NOMO-1 treated with dmso at 0.1 percent for 144 hours (cell line): ENCODE measurements around the gene SH2D4B.

ENCODE experiments used
- DNase-seq: peaks from one replicate; lab custom pipeline; 2025; ENCODE audit not compliant: unreplicated experiment; lab: John Stamatoyannopoulos, UW

Gene SH2D4B

DNA sequence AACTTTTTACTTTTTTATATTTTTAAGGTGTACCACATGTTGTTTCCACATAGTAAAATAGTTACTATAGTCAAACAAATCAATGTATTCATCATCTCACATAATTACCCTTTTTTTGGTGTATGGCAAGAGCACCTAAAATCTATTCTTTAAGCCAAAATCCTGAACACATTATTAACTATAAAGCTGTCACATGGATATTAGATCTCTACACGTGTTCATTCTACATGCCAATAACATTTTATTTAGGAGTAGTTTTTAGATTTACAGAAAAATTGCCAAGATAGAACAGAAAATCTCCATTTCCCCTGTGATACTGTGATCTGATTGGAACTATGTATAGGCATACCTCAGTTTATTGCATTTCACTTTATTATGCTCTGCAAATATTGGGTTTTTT is 137.1 kb downstream of the SH2D4B start:
- DNase-seq = no peak

DNA sequence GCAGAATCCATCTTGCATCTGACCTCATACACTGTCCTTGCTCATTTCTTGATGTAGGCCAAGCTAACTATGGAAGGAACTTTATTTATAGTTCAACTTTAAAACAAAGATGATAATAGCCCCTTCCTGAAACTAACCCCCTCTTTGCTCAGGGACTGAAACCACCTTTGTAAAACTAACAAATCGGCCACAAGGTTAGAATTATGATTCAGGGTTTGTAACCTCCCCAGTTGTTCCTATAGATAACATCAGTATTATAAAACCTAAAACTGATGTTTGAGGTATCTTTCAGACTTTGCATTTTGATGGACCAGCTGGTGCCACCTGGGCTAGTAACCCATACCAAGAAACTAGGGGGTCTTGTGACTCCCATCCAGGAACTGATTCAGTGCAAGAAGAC is 143.4 kb downstream of the SH2D4B start:
- no peak for DNase-seq

- no peak for DNase-seq
Measured at GRCh38 chr10:80684259-80684658, 146.6 kb downstream of the SH2D4B start.

- no peak for DNase-seq
Measured at GRCh38 chr10:80685355-80685754, 147.7 kb downstream of the SH2D4B start.

DNA sequence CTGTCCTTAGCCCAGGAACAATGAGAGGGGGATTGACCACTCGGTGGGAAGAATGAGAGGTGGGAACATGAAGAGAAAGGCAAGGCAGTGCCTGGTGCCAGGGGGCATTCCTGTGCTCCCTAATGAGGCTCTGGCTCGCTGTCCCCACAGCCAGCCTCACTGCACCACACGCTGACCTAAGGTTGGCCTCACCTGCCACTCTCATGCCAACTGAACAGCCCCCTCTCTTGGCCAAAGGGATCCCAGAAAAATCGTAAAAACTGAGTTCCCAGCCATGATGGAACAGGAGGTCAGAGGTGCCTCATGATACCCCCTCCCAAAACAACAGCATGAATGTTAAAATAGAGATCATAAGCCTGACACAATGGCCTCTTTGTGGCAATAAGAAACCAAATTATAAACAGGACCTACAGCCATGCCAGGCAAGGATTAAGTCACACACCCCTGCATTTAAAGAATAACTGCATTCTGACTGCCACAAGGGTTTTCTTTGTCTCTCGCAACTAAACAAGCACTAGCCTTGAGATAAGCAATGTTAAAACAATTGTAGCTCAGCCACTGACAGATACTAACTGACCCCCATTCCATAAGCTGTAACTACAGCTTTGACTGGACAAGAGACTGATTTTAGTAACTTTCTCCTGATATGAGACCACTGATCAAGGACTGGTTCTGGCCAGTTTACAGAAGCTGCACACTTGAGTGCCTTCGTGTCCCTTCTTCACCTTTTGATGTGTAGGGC is 149.2 kb downstream of the SH2D4B start:
- DNase-seq = no peak

DNA sequence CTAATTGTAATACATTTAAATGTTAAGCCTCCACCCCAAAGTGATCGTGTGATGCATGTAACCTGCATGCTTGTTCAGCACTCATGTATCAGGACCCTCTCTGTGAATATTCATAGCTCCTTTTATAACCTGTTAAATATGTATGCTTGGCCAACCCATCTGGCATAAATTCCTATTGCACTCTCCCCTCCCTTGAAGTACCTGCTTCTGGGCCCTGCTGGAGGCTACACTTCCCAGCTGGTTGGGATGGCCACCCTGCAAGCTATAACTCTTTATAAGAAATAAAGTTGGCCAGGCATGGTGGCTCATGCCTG is 149.7 kb downstream of the SH2D4B start:
- no peak for DNase-seq

GRCh38 chr10:80690434-80690833 is 152.7 kb downstream of the SH2D4B start:
- DNase-seq = no peak

- no peak for DNase-seq
Measured at GRCh38 chr10:80691441-80691840, 153.7 kb downstream of the SH2D4B start.

DNA sequence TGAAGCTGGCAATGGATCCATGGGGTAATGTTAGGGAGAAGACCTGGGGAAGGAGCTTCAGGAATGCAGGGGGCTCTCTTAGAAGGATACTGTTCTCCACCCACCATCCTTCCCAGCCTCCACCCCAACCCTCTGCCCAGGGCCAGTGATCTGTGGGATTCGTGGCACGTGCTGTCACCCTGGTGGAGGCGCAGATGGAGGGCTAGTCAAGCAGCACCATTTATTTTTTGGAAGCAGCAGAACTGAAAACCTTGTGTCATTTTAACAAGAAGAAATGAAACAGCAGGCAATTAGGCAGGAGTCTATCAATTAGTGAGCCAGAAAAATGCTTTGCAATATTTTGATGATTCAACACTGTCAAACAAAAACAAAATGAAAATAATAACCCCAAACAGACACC is 155.9 kb downstream of the SH2D4B start:
- no peak for DNase-seq

GRCh38 chr10:80694930-80695329 is 157.2 kb downstream of the SH2D4B start:
- DNase-seq = no peak
